Right cardiac atrium (tissue), 5 donors: ENCODE measurements around the gene VAV1. TPM values are rescaled to one million over a fixed set of nuclear protein-coding genes. Genes with fewer than 3 reads are reported as not detected.
A peak's percentile ranks its signal among the peaks of the same experiment; 100 is the strongest.

Experiments
- ATAC-seq, 2 donors: fragments of 200-7000 bp; cut with Tn5 transposase; one replicate each; pipeline versions ENCODE4 v1.8.0 to v1.9.1; 2020; ENCODE audit warnings: moderate library complexity in 2 of 2, mild to moderate bottlenecking in 1 of 2
- DNase-seq, 3 donors: peaks; one replicate each; pipeline ENCODE4 v3.0.0-alpha.2; 2020
- H3K27ac ChIP-seq: one replicate; pipeline ENCODE4 v1.5.1; 2013; ENCODE audit warnings: mild to moderate bottlenecking, low read length, control low read depth, moderate library complexity
- H3K27me3 ChIP-seq: one replicate; pipeline ENCODE4 v1.6.1; 2013; ENCODE audit not compliant: control insufficient read depth, insufficient read depth
- H3K4me1 ChIP-seq: one replicate; pipeline ENCODE4 v1.6.1; 2013; ENCODE audit warnings: low read length; ENCODE audit not compliant: control insufficient read depth, insufficient read depth
- H3K4me3 ChIP-seq: one replicate; pipeline ENCODE4 v1.5.1; 2013; ENCODE audit warnings: low read length, control low read depth
- H3K9me3 ChIP-seq: one replicate; pipeline ENCODE4 v1.6.1; 2013; ENCODE audit warnings: low read length; ENCODE audit not compliant: control insufficient read depth
- WGBS: extraction: QIAGEN DNeasy Blood & Tissue Kit; methylation state at CpG from one replicate; pipeline ENCODE4 v1.1.7; 2013; 5-methylcytosine and 5-hydroxymethylcytosine counted together
- intact Hi-C, 4 donors: fragments of 100-400 bp; cut with DNase I; formaldehyde crosslinking; loops; one replicate each; pipeline versions ENCODE4 v1.11.0 to v1.14.0; 2022 to 2023
- polyA plus RNA-seq: library from polyadenylated mRNA; stranded (reverse); fragments of 200-250 nt; gene quantifications from one replicate; pipeline ENCODE4 v1.2.3, GENCODE V29; 2013
- total RNA-seq, 4 donors: library from RNA; stranded (reverse); fragmentation: NEBNext Ultra II Directional; extraction: Animal tissue kit (Norgen Biotek cat#: 25700); gene quantifications; one replicate each; pipeline ENCODE4 v1.2.1, GENCODE V29; 2021
- donor health status: healthy with polysubstance abuse.
- donor health status: DM: no; HTN: yes; CAD: no.
- donor health status: DM: no; HTN: no; CAD: no.
- donor health status: DM: no; HTN: yes; CAD: no; lungs with severe emphysema.
- donor health status: DM: yes; HTN: yes; CAD: no.

The VAV1 gene
- total and polyA plus RNA-seq, 5 donors = 0.84 to 3.7 (median 3.3) TPM

DNA sequence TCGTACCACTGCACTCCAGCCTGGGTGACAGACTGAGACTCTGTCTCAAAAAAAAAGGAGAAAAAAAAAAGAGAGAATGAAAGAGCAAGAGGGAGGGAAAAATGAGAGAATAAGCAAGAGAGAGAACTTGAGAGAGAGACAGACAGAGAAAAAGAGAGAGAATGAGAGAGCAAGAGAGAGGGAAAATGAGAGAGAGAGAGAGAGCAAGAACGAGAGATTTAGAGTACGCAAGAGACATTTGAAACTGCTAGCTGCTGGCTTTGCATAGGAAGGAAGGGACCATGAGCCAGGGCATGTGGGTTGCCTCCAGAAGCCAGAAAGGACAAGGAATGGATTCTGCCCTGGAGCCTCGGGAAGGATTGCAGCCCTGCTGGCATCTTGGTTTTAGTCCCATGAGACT, 105.3 kb downstream of the VAV1 start:
- WGBS = 77% methylated on average over 4 of the region's 4 CpGs
- Histone ChIP-seq H3K27ac (no peak overlapping the region), H3K9me3 (peaks cover 5% of the 10 kb centered on the region), H3K27me3 (no peaks in the 10 kb centered on the region), H3K4me1 (no peaks in the 10 kb centered on the region), H3K4me3 (no peak overlapping the region)
- DNase-seq (no peak), ATAC-seq (no peak)
- intact Hi-C loops = no loop called here

DNA sequence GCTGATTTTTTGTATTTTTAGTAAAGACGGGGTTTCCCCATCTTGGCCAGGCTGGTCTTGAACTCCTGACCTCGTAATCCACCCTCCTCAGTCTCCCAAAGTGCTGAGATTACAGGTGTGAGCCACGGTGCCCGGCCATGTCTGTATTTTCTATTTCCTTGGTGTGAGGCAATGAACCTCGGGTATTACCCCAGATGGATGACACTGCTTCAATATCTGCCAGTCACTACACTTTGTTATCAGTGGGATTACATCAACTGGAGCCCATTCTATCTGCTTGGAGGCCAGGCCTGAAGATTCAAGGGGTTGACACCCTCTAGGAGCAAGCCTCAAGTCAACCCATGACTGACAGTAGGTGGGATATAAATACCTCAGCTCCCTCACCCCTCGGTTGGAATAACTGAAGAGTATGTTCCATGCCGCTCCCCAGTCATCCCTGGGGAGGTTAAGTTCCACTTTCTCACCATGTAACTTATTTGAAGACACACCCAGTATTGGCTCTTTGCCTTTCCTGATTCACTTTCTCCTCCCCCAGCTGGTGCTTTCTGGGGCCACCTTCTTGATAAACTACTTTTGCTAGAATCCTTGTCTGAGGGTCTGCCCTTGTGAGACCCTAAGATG, 113.9 kb downstream of the VAV1 start:
- Histone ChIP-seq H3K4me3 (no peak overlapping the region), H3K9me3 (no peaks in the 10 kb centered on the region), H3K27ac (no peak overlapping the region), H3K4me1 (no peaks in the 10 kb centered on the region), H3K27me3 (no peaks in the 10 kb centered on the region)
- intact Hi-C loops = no loop called here
- no peak for ATAC-seq
- WGBS = 75% methylated on average over 7 of the region's 7 CpGs
- no peak for DNase-seq

DNA sequence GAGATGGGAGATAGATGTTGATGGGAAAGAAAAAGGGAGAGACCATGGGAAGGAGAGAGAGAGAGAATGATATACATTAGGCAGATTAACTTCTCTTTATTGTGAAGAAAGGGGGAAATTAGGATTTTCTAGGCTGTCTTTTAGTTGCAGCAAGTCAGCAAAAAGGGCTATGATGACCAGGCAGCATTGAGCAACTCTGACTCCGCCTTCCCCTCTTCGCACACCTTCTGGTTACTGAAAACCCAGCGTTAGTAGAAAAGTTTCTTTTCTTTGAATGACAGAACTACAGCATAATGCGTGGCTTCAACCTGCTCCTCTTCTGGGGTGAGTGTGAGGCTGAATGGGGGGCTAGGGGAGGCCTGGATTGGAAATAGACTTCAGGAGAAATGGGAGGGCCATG, 114.8 kb downstream of the VAV1 start, which contains the start of gene ADGRE1:
TSS of gene ADGRE1 (plus strand) at position 264 of the 400 bp plus-strand sequence. CDS start at position 294, 30 bp downstream.
- Histone ChIP-seq H3K27ac (no peak within 1 kb of the TSS), H3K9me3 (no peaks in the 10 kb centered on the region), H3K27me3 (no peaks in the 10 kb centered on the region), H3K4me1 (no peaks in the 10 kb centered on the region), H3K4me3 (no peak within 1 kb of the TSS)
- intact Hi-C loops = no loop called here
- no peak for ATAC-seq
- 67% methylated on average over 4 of the region's 4 CpGs for WGBS
- peak in 1 of 3 donors; percentile 50 for DNase-seq

DNA sequence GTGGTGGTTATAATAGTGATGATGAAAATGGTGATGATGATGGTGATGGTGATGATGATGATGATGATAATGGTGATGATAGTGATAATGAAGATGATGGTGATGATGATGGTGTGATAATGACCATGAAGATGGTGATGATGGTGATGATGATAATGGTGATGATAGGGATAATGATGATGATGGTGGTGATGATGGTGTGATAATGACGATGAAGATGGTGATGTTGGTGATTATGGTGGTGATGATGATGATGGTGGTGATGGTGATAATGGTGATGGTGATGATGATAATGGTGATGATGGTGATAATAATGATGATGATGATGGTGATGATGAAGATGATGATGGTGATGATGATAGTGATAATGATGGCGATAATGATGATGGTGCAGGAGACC, 116.5 kb downstream of the VAV1 start:
- H3K4me3 ChIP-seq = no peak overlapping the region
- ATAC-seq (no peak), DNase-seq (no peak)
- H3K4me1 ChIP-seq = no peaks in the 10 kb centered on the region
- no peaks in the 10 kb centered on the region for H3K27me3 ChIP-seq
- intact Hi-C loops = no loop called here
- H3K27ac ChIP-seq = no peak overlapping the region
- H3K9me3 ChIP-seq = no peaks in the 10 kb centered on the region
- WGBS = 90% methylated on average over 2 of the region's 2 CpGs

DNA sequence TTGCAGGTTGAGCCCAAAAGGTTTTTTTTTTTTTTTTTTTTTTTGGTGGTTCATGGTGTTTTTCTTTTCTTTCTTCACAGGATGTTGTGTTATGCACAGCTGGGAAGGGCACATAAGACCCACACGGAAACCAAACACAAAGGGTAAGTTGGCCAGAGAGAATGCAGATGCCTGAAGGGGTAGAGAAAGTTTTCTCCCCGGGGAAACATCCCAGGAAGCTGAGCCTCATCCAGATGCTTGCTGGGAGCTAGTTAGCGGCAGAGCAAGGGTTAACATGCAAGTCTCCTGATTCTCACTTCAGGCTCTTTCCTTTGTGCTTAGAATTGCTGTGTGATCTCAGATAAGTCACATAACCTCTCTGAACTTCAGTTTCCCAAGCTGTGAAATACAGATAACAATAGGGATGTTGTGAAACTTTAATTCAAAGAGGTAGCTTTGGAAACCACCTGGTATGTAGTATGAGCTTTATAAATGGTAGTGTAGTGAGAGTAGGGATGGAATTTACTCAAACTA, 117.9 kb downstream of the VAV1 start:
- no peak overlapping the region for H3K4me3 ChIP-seq
- H3K9me3 ChIP-seq = peaks cover 3% of the 10 kb centered on the region
- H3K27ac ChIP-seq = no peak overlapping the region
- H3K27me3 ChIP-seq = no peaks in the 10 kb centered on the region
- ATAC-seq = no peak
- H3K4me1 ChIP-seq = no peaks in the 10 kb centered on the region
- no peak for DNase-seq
- intact Hi-C loops = no loop called here
- 50% methylated on average over 3 of the region's 3 CpGs for WGBS

DNA sequence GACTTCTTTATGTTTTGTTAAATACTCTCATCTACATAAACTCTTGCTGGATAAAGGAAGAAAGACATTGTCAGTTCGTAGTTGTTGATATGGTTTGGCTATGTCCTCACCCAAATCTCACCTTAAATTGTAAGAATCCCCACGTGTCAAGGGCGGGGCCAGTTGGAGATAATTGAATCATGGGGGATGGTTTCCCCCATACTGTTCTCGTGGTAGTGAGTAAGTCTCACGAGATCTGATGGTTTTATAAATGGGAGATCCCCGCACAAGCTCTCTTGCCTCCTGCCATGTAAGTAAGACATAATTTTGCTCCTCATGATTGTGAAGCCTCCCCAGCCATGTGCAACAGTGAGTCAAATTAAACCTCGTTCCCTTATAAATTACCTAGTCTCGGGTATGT, 118.4 kb downstream of the VAV1 start:
- intact Hi-C loops = no loop called here
- ATAC-seq = no peak
- H3K4me1 ChIP-seq = no peaks in the 10 kb centered on the region
- peaks cover 3% of the 10 kb centered on the region for H3K9me3 ChIP-seq
- H3K27ac ChIP-seq = no peak overlapping the region
- no peaks in the 10 kb centered on the region for H3K27me3 ChIP-seq
- DNase-seq = no peak
- H3K4me3 ChIP-seq = no peak overlapping the region
- 67% methylated on average over 8 of the region's 8 CpGs for WGBS

DNA sequence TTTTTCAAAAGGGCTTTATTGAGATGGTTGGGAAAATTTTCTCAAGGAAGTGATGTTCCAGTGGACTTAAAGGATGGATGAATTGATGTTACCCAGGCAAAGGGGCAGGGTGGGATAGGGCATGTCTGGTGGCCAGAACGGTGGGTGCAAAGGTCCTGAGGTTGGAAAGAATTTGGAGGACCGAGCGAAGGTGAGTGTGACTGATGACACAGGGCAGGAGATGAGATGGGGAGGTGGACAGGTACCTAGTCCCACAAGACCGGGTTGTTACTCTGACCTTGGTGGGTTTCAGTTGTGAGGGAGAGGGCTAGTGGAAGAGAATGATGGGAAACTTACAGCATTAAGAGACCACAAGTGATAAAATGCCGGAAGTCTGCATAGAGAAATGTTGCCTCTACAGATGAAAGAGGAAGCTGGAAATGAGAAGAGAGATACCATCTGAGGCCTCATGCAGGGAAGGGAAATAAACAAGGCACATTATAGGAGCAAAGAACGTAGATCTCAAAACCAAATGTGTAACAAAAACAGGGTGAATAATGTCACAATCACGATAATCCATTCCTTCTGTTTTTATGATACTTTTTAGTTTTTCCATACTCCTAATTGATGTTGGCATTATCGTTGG, 119.4 kb downstream of the VAV1 start:
- no peak overlapping the region for H3K27ac ChIP-seq
- H3K9me3 ChIP-seq = peaks cover 3% of the 10 kb centered on the region
- no peaks in the 10 kb centered on the region for H3K27me3 ChIP-seq
- H3K4me3 ChIP-seq = no peak overlapping the region
- H3K4me1 ChIP-seq = no peaks in the 10 kb centered on the region
- whole genome bisulfite sequencing = 62% methylated on average over 8 of the region's 8 CpGs
- ATAC-seq = no peak
- DNase-seq = no peak
- intact Hi-C loops = no loop called here

DNA sequence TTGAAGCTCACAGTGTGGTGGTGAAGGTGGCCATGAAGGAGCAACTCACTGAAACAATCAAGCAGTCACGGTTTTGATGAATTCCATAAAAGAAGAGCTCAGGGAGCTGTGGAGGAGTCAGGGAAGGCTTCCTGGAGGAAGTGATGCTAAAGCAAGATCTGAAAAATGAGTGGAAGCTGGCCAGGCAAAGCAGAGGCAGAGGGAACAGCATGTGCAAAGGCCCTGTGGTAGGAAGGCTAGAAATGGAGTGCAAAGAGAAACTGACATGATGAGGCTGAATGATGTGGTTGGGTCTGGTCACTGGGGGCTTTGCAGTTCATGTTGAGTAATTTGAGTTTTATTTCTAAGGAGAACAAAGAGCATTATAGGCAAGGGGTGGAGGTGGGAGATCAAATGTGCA, 121.8 kb downstream of the VAV1 start:
- intact Hi-C loops = no loop called here
- H3K9me3 ChIP-seq = peaks cover 3% of the 10 kb centered on the region
- DNase-seq (no peak), ATAC-seq (no peak)
- H3K4me3 ChIP-seq = no peak overlapping the region
- H3K4me1 ChIP-seq = no peaks in the 10 kb centered on the region
- H3K27ac ChIP-seq = no peak overlapping the region
- 86% methylated on average over 1 of the region's 1 CpG for WGBS
- no peaks in the 10 kb centered on the region for H3K27me3 ChIP-seq

DNA sequence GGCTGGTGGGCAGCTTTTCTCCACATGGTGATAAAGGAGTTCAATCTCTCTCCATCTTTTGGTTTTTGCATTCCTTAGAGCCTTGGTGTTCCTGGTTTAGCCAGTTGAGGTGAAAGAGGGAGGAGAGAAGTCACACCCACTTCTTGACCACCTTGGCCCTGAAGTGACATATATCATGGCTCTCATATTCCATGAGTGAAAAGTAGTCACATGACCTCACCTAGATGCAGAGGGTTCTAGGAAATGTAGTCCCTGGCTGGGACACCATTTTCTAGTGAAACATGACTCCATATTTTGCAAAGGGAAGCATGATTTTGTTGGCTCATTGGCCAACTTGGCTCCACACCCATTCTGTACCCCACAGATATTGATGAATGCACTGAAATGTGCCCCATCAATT, 130.9 kb downstream of the VAV1 start:
- ATAC-seq = no peak
- no peak overlapping the region for H3K27ac ChIP-seq
- H3K4me1 ChIP-seq = no peaks in the 10 kb centered on the region
- H3K27me3 ChIP-seq = no peaks in the 10 kb centered on the region
- intact Hi-C loops = no loop called here
- no peak overlapping the region for H3K4me3 ChIP-seq
- H3K9me3 ChIP-seq = peaks cover 10% of the 10 kb centered on the region
- DNase-seq = no peak

DNA sequence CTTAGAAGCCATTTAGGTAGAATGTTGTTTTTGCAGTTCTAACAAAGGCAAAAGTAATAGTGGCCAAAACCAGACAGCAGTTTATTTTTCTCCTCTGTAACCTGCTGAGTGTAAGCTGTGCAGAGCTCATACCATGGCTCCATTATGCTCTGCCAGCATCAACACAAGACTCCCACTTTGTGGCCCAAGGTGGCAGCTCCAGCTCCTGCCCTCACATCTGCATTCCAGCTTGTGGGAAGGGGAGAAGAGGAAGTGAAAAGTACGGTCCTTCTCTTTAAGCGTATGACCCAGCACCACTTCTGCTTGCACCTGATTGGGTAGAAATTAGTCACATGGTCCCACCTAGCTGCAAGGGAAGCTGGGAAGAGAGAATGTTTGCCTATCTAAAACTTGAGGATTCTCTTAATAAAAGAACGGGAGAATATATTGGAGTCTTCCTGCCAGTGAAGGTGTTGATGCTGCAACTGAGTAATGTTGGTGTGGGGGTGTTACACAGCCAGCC, 134.1 kb downstream of the VAV1 start:
- Histone ChIP-seq H3K4me1 (no peaks in the 10 kb centered on the region), H3K27ac (no peak overlapping the region), H3K9me3 (peaks cover 2% of the 10 kb centered on the region), H3K4me3 (no peak overlapping the region), H3K27me3 (no peaks in the 10 kb centered on the region)
- ATAC-seq (no peak), DNase-seq (no peak)
- intact Hi-C loops = no loop called here
- WGBS = 76% methylated on average over 3 of the region's 3 CpGs
